DMS53 (cell line): Measurements from ENCODE around the gene C1orf53.
"Not testable (repeated sequence)": the region's sequence is repeated elsewhere in the genome, so short reads cannot be mapped to it uniquely, and the experiment has no call there.

Source experiments
- DNase-seq: peaks from one replicate; lab custom pipeline; 2025; lab: John Stamatoyannopoulos, UW

Gene C1orf53

DNA sequence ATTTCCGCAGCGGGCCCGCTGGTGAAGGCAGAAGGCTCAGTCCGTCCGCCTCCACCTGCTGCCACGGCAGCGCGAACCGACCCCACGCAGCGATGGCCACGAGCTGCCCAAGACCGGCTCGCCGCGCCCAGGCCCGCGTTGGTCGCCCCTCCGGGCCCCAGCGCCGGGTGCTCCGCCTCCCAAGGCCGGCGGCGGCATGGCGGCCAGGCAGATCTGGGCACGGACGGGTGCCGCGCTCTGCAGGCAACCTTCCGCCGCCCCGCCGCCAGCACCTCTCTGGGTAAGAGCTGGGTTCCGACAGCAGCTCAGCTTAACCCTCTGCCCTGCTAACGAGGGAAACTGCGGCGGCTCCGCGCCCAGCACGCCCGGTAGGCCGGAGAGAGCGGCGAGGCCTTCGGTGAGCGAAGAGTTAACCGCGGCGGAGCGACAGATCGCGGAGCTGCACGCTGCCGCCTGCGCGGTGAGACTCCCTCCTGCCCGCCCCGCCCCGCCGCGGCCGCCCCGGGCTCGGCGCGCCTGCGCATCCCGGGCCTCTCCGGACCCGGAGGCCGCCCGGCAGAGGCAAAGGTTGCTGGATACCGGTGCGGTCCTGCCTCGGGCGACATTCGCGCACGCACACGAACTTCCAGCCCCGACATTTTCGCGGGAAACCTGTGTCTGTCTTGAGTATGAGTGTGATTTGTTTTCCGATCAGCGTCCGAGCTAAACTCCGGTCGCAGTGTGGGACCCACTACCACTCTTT, at the start of gene C1orf53:
C1orf53 (plus strand) TSS at position 177 of the 742 bp plus-strand sequence; CDS start at position 197, 20 bp downstream.
- DNase-seq: peak; percentile 95

DNA sequence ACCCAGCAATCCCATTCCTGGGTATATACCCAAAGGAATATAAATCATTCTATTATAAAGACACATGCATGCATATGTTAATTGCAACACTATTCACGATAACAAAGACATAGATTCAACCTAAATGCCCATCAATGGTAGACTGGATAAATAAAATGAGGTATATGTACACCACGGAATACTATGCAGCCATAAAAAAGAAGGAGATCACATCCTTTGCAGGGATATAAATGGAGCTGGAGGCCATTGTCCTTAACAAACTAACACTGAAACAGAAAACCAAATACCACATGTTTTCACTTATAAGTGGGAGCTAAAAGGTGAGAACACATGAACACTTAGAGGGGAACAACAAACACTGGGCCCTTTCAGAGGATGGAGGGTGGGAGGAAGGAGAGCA, 46.7 kb upstream of the C1orf53 start:
- DNase-seq: not testable (repeated sequence)

DNA sequence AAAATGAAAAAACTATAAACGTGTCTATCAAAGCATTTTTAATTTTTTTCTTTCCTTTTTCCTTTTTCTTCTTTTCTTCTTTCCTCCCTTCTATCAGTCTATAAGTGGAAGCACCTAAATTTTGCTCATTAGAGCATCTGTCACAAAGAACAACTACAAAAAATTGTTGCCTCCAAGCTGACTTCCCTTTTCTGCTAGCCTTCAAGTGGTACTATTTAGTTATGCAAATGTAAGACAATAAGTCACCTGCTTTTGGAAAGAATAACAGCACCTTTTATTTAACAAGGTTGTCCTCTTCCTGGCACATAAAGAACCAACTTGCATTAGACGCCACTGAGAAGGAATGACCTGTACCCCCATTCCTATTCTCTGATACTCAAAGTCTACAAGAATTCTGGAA, 45.0 kb upstream of the C1orf53 start:
- no peak for DNase-seq

DNA sequence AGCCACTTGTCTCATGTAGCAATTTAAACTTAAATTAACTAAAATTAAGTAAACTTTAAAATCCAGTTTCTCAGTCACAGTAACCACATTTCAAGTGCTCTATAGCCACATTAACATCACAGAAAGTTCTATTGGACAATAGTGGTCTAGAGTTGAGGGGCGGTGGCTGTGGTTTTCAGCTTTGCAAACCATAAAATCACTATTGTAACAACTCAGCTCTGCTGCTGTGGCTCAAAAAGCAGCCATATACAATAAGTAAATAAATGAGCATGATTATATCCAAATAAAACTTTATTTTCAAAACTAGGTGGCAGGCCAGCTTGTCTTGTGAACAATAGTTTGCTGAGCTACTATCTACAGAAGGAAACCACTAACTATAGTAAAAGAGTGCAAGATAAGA, 43.4 kb upstream of the C1orf53 start:
- DNase-seq: no peak

DNA sequence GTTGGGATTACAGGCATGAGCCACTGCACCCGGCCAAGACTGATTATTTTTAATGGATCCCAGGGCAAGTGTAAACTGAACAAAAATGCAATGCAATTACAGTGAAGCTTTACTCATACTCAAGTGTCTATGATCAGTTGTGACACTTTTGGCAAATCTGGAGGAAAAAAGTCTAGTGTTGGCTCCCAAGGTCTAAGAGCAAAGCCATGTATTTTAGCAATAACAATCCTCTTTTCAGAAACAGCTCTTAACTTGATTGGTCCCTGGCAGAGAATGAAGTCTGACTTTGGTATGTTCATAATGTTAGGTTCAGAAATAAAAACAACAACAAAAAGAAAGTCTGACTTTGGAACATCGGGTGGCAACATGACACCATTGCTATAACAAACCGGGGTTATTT, 40.2 kb upstream of the C1orf53 start:
- no peak for DNase-seq

DNA sequence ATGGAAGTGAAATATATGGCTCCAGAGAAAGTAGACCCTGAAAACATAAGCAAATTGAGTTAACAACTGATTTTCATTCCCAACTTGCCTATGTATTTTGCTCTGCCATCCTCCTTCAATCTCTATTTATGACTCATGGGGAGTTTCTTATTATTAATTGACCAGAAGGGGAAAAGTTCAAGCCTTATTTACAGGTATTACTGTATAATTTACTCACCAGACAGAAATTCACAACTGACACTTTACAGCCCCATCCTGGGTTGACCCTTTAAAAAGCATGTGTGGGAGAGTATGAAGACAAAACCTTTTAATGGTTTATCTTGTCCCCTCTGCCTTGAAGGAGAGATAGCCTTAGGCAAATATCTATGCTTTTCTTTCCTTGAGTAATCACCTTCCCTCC, 39.8 kb upstream of the C1orf53 start:
- no peak for DNase-seq

DNA sequence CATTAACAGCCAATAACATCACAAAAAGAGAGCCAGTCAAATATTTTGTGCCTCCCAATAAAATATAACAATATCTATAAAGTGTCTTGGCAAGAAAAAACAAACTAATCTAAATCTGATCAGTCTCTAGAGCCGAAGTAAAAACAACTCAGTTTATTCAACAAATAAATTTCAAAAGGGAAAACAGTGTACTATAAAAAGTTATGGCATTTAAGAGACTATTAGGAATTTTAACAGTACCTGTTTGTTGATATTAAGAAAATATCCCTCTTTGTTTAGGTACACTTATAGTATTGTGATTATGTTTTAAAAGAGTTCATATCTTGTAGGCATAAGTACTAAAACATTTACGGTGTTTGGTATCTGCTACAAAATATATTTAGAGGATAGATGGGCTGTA, 36.6 kb upstream of the C1orf53 start:
- no peak for DNase-seq

DNA sequence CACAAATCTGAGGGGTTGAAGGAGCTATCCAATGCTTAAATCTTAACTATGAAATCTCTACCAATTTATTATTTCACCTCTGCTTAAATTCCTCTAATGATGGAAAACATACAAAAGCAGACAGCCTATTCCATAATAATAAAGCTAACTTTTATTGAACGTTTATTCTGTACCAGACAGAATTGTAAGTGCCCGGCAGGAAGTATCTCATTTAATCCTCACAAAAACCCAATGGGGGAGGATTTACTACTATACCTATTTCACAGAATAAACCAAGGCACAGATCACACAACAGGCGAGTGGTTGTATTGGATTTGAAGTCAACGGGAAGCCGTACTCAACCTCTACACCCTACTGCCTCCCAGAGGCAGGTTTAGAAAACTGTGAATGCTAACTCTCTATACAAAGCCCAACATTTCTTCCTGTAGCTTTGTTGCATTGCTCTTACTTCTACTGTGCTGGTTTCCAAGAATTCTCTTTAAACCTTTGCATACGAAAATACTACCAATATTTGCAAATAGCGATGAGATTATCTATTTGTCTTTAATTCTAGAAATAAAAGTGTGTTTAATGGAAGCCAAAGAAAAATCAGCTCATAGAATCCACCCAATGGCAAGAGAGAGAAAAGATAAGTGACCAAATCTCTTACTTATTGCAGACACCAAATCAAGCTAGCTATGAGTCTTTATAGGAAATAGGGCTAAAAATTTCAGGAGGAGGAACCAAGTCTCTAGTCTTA, 33.5 kb upstream of the C1orf53 start:
- peak; percentile 83 for DNase-seq

DNA sequence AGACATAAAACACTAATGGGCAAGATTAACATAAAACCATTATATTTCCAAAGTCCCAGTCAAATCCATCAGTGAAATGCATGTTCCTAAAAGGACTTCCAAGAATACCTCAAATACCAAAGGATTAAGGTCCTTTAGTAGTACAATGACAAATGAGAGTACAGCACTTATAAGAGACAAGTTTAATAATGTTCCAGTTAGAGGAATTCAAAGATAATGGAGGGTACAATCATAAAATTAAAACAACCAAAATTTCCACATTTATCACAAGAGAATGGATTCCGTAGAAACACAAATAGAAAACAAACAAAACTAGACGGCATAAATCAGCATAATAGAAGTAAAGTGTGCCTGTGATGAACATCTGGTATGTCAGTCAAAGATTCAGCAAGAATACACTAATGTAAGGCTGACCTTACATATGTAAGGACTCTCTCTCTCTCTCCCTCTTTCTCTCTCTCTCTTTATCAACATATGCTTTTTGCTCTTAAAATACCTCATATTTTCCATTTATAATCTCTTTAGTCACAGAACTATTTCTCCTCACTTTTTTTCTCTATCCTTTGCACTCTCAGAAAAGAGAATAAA, 32.8 kb upstream of the C1orf53 start:
- no peak for DNase-seq

DNA sequence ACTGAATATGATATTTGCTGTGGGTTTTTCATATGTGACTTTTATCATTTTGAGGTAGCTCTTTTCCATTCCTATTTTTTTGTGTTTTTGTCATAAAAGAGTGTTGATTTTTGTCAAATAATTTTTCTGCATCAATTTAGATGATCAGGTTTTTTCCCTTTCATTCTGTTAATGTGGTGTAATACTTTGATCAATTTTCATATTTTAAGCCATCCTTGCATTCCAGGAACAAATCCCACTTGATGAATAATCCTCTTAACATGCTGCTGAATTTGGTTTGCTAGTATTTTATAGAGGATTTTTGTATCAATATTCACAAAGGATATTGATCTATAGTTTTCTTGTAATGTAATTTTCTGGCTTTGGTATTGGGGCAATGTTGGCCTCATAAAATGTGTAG, 25.5 kb upstream of the C1orf53 start:
- no peak for DNase-seq

DNA sequence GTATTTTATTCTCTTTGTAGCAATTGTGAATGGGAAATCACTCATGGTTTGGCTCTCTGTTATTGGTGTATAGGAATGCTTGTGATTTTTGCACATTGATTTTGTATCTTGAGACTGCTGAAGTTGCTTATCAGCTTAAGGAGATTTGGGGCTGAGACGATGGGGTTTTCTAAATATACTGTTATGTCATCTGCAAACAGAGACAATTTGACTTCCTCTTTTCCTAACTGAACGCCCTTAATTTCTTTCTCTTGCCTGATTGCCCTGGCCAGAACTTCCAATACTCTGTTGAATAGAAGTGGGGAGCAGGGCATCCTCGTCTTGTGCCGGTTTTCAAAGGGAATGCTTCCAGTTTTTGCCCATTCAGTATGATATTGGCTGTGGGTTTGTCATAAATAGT, 22.0 kb upstream of the C1orf53 start:
- DNase-seq: not testable (repeated sequence)

DNA sequence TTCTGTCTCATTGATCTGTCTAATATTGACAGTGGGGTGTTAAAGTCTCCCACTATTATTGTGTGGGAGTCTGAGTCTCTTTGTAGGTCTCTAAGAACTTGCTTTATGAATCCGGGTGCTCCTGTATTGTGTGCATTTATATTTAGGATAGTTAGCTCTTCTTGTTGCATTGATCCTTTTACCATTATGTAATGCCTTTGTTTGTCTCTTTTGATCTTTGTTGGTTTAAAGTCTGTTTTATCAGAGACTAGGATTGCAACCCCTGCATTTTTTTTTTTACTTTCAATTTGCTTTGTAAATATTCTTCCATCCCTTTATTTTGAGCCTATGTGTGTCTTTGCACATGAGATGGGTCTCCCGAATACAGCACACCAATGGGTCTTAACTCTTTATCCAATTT, 20.2 kb upstream of the C1orf53 start:
- not testable (repeated sequence) for DNase-seq

DNA sequence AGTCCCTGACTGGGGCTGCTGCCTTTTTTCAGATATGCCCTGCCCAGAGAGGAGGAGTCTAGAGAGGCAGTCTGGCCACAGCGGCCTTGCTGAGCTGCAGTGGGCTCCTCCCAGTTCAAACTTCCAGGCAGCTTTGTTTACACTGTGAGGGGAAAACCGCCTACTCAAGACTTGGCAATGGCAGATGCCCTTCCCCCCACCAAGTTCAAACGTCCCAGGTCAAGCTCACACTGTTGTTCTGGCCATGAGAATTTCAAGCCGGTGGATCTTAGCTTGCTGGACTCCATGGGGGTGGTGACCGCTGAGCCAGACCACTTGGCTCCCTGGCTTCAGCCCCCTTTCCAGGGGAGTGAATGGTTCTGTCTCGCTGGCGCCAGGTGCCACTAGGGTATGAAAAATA, 18.3 kb upstream of the C1orf53 start:
- peak; percentile 55 for DNase-seq

DNA sequence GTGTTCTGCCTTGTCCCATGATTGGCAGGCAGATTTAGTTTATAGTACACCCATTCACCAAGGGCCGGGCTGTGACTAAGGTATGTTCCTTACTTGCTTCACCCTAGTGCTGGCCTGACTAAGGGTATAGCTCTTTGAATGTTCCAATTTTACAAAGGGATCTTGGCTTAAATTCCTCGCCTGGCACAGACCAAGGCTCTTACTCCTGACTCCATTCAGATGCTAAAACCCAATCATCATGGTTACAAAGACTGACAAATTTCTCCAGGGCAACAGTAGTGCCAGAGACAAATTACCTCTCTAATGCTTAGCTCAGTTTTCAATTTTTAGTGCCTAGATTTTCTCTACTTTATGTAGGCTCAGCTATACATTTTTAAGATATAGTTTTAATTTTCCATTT, 11.5 kb upstream of the C1orf53 start:
- no peak for DNase-seq

DNA sequence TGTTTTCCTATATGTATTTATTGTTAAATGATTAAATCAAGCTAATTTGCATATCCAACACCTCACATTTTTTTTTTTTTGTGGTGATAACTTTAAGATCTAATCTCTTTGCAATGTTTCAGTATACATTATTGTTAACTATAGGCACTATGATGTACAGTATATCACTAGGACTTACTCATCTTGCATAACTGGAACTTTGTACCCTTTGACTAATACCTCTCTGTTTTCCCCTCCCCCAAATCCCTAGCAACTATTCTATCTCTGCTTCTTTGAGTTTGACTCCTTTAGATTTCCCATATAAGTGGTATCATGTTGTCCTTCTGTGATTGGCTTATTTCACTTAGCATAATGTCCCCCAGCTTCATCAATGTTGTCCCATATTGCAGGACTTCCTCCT, 9.7 kb upstream of the C1orf53 start:
- DNase-seq: no peak

DNA sequence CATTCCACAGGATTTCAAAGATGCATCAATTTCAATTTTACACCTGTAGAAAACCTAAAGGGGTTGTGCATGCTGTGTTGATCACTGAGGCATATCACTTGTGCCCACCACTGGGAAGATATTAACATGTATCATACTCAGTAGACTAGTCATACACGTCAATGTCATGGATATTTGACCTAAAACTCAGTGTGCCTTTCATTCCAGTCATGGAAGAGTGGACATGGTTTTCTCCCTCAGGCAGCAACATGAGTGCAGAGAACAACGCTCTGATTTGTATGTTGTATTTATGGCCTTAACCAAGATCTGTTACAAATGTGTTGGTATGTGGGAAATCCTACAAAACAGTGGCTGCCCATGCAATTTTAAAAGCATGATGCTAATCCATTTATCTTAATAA, 6.1 kb upstream of the C1orf53 start:
- DNase-seq: no peak

DNA sequence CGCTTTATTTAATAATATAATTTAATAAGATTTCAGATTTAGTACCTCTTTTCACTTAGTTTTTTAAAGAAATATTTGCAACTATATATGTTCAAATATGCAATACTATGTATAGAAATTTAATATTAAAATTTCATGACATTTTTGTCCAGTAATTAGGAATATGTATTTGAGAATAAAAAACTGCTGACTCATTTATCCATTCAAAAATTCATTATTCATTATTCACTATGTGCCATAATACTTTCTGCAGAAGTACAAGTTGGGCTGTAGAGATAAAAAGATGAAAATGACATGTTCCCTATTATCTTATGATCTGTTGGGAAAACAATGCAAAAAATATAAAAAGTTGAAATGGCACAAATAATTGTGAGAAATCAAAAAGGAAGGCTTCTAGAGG, 3.4 kb upstream of the C1orf53 start:
- no peak for DNase-seq

DNA sequence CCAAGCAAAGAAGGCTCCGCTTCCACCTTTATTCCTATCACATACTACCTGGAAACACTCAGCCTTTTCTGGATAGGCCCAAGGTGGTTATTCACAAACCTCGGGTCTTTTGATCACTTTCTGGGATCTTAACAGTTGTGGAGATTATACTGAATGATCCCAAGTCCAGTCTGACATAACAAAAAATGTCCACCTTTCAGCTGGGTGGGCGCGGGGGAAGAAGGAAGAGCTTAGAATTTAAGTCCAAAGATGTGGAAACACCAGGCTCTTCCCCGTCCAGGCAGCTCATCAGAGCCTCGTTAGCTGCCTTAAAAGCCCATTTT, 338 bp upstream of the C1orf53 start:
- DNase-seq: peak; percentile 68

DNA sequence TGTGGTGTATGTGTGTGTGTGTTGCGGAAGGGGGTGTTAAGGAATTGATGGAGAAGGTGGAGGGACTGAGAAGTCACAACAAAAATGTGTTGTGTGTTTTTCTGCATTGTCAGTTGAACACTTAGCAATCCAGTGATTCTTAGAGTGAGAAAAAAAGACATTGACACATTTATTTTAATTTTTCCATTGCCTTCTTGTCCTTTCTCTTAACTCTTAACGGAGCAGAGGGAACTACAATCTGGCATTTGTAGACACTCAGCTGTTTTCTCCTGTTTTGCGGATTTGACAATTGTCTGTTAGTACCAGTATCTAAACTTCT, 725 bp downstream of the C1orf53 start:
- DNase-seq: no peak

DNA sequence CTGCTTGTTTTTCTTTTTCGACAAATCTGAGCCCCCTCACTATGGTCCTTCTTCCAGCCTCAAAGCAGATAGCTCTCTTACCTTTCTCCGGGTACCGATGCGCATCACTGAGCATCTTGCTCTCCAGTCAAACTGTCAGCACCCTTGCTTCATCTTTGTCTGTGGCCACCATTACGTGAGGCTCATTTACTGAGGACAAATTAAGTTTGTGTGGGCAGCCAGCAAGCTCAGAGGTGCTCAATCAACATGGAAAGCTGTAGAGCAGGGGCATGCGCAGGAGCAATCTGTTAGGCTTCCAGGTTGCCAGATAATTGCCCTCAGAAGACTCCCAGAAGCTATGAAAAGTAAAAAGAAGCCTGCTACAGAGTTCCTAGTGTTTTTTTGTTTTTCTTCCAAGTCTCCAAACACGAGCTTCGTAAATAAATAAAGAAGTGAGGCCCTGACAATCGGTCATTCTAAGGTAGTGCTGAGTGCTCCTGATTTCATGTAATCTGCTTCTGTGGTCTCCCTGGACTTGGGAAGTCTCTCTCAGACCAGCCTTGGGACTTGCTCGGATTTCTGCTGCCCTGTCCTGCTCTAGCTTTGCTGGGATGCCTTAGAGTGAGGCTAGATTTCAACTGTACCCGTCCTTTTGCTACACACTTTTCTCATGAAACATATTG, 1.8 kb downstream of the C1orf53 start:
- DNase-seq: no peak

DNA sequence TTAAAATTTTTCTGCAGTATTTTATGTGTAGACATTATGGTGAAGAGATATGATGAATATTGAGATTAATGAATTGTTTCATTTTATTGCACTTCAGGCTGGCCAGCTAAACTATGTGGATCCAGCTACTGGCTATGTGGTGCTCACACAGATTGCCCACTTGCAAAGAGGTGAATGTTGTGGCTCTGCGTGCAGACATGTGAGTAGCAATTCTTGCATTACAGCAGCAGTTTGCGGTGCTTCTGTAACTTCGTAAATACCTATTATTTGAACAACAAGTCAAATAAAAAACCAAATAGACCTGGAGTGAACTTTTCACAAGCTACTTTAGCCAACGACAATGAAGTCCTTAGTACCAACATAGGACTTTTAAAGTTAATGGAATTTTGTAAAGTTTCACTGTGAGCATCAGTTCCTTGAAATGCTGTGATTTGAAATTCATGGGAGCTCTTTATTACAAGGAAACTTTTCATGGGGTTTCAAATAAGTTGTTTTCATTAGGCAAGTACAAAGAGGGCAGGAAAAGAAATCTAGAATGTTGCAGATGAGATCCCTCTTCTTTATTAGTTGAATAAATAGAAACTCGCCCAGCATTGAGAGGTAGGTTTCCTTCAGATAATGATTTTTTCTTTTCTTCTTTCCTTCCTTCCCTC, 3.4 kb downstream of the C1orf53 start:
- DNase-seq: no peak

DNA sequence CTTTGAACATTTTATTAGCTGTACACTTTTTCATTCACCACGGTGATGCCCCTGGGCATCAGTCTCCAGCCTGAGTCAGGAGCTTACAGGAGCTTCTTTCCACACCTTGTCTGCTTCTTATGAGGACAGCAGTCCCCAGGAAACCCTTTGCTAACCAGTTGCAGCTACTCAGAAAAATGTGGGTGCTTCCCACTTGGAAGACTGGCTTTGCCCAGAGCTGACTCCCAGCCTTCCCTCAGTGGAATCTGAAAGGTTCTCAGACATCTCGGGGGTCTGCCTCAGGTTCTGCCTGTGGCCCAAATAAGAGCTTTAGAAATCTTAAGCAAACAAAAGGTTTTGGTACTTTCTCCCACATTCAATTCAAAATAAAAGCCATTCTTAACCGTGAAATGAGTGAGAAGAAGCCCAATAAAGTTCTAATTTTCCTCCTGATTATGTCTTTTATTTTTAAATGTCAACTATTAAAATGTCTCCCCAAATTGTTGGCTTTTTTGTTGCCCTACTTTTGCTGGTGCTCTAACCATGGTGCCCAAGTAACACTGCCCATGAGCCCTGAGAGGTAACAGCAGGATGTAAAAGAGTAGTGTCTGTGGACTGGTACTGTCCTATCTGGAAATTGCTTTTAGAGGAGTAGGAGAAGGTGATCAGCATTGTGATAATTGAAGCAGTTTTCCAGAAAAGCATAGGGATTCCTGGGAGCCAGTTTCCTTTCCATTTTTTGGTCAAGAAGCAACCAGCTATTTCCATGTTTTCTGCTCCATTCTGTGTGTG, 5.6 kb downstream of the C1orf53 start:
- DNase-seq: no peak
